Transverse colon (tissue), 4 donors: ENCODE data around the gene FAM193B.

Source experiments
- CTCF ChIP-seq, 5 experiments: fragments of 200-600 bp in 3 of 5; fragments of 450-650 bp in 2 of 5; sonication (generic) in 3 of 5; IDR thresholded peaks; 1 replicate in 2 of 5; 2 replicates in 3 of 5; pipeline ENCODE4 v1.5.1; 2016 to 2017; ENCODE audit warnings: antibody characterized with exemption in 5 of 5, inconsistent platforms in 3 of 5, mild to moderate bottlenecking in 2 of 5, moderate library complexity in 1 of 5
- EP300 ChIP-seq: sonication (generic); formaldehyde crosslinking; IDR thresholded peaks from one replicate; pipeline ENCODE4 v1.6.1; 2017; ENCODE audit warnings: antibody characterized with exemption, low read depth
- POLR2A ChIP-seq: fragments of 450-650 bp; IDR thresholded peaks from one replicate; pipeline ENCODE4 v1.6.1; 2016; ENCODE audit warnings: antibody characterized with exemption, mild to moderate bottlenecking, moderate library complexity
- POLR2AphosphoS5 ChIP-seq, 3 donors: sonication (generic); formaldehyde crosslinking; IDR thresholded peaks; one replicate each; pipeline ENCODE4 v1.6.1; 2016; ENCODE audit warnings: antibody characterized with exemption in 3 of 3

GRCh38 chr5:177523711-177524538 lies 30.4 kb downstream of the FAM193B start:
- TF ChIP-seq CTCF (IDR thresholded peaks at IDR 0.05) (no peak), EP300 (no peak), POLR2A (no peak), POLR2AphosphoS5 (IDR thresholded peaks at IDR 0.05) (no peak)
